Measurements from ENCODE around the gene WDR11. TPM values are rescaled to one million over a fixed set of nuclear protein-coding genes. Genes with fewer than 3 reads are reported as not detected.

Gene WDR11
- total RNA-seq, 1 experiment from 2014 or later, result 48.3 TPM

- H3K9me2 ChIP-seq (ENCODE audit: insufficient read depth), result no peaks in the 10 kb centered on the region
- H3K27ac ChIP-seq (ENCODE audit: low read depth, low read length), result no peak overlapping the region
- H3K9ac ChIP-seq (ENCODE audit: low read length), result no peak overlapping the region
- H3K27me3 ChIP-seq (ENCODE audit: insufficient read depth, low read length), result no peaks in the 10 kb centered on the region; the same call in 1 of the 2 replicates
- ChIA-PET RAD21 (ENCODE audit: low non-redundant PET in 1 of 2, low total read pairs in 2 of 2, uncharacterized antibody in 2 of 2, unreplicated experiment in 2 of 2) (no interaction called here), POLR2A (no interaction called here), CTCF (no interaction called here)
- H3K79me2 ChIP-seq (ENCODE audit: insufficient read depth, low read length), result no peaks in the 10 kb centered on the region
- intact Hi-C loops (cut with micrococcal nuclease), result loop anchor here (5.0 to 10.0 kb wide), 4 partner anchors 126 to 1758 kb away; no protein-coding TSS in a partner anchor
- no peak overlapping the region for H3K4me3 ChIP-seq (replicated peaks in 1 of 2; ENCODE audit: low read depth in 1 of 2, low read length in 2 of 2)
- H3K36me3 ChIP-seq (ENCODE audit: control insufficient read depth in 1 of 2, insufficient read depth in 2 of 2, low read length in 2 of 2), result no peaks in the 10 kb centered on the region
- H3K4me1 ChIP-seq (ENCODE audit: control insufficient read depth in 1 of 2, insufficient read depth in 2 of 2, low read length in 2 of 2), result peaks cover 0 to 18% of the 10 kb centered on the region in 2 experiments; a peak in 3 of 4 replicates
- H3K4me2 ChIP-seq (ENCODE audit: low read length), result no peak overlapping the region
- TF ChIP-seq ZNF274 (IDR thresholded peaks at IDR 0.05; ENCODE audit: low read depth, low read length) (no peak), CBX3 (IDR thresholded peaks at IDR 0.05; ENCODE audit: low read depth) (no peak), CEBPB (IDR thresholded peaks at IDR 0.05; ENCODE audit: low read depth) (no peak), EGR1 (IDR thresholded peaks at IDR 0.05; ENCODE audit: low read depth) (no peak), FOSL1 (IDR thresholded peaks at IDR 0.05; ENCODE audit: low read depth) (no peak), TCF7L2 (IDR thresholded peaks at IDR 0.05; ENCODE audit: borderline replicate concordance, extremely low read depth, insufficient read depth, insufficient read length) (no peak), ATF3 (IDR thresholded peaks at IDR 0.05) (no peak), JUND (IDR thresholded peaks at IDR 0.05) (no peak), SP1 (IDR thresholded peaks at IDR 0.05; ENCODE audit: low read depth) (no peak), REST (IDR thresholded peaks at IDR 0.05; ENCODE audit: low read depth) (no peak), EZH2 (IDR thresholded peaks at IDR 0.05) (no peak), SRF (IDR thresholded peaks at IDR 0.05; ENCODE audit: low read depth) (no peak), ELF1 (IDR thresholded peaks at IDR 0.05; ENCODE audit: borderline replicate concordance, low read depth) (no peak), YY1 (IDR thresholded peaks at IDR 0.05; ENCODE audit: extremely low read depth, insufficient replicate concordance, low read depth, low read length) (no peak), ZBTB33 (IDR thresholded peaks at IDR 0.05; ENCODE audit: extremely low read depth, insufficient replicate concordance, low read length) (no peak), POLR2AphosphoS5 (IDR thresholded peaks at IDR 0.05; ENCODE audit: low read depth, low read length) (no peak), POLR2A (IDR thresholded peaks at IDR 0.05; ENCODE audit: borderline replicate concordance, extremely low read depth, insufficient read depth, insufficient read length) (no peak)
- ATAC-seq, result no peak
- H3K9me3 ChIP-seq (ENCODE audit: control insufficient read depth in 1 of 2, insufficient read depth in 1 of 2, low read depth in 1 of 2, low read length in 2 of 2), result no peaks in the 10 kb centered on the region
- no peaks in the 10 kb centered on the region for H4K20me1 ChIP-seq (ENCODE audit: insufficient read depth)
- no TSS peak for BruUV-seq (replicated peaks)
- H2AFZ ChIP-seq (ENCODE audit: low read depth, low read length, poor library complexity, severe bottlenecking), result no peak overlapping the region
- DNase-seq (ENCODE audit: low read depth, low spot score), result no peak
These were observed 95.3 kb downstream of the WDR11 start for GRCh38 chr10:120946497-120946896.

Measured in HCT116 (cell line).